Peyer's patch (tissue), 4 donors: ENCODE data around the gene UBE2E1.

Experiments
- POLR2A ChIP-seq, 2 donors: fragments of 450-650 bp; IDR thresholded peaks; one replicate each; pipeline ENCODE4 v1.5.1; 2017; ENCODE audit warnings: antibody characterized with exemption in 2 of 2, mild to moderate bottlenecking in 2 of 2, moderate library complexity in 2 of 2
- TF ChIP-seq, protein P1 (sequence below), 6 experiments: fragments of 450-650 bp in 4 of 6; fragments of 200-600 bp in 2 of 6; sonication (generic) in 1 of 6; IDR thresholded peaks; one replicate each; pipeline ENCODE4 v1.5.1; 2017 to 2019; ENCODE audit warnings: antibody characterized with exemption in 6 of 6, mild to moderate bottlenecking in 3 of 6, moderate library complexity in 1 of 6

DNA sequence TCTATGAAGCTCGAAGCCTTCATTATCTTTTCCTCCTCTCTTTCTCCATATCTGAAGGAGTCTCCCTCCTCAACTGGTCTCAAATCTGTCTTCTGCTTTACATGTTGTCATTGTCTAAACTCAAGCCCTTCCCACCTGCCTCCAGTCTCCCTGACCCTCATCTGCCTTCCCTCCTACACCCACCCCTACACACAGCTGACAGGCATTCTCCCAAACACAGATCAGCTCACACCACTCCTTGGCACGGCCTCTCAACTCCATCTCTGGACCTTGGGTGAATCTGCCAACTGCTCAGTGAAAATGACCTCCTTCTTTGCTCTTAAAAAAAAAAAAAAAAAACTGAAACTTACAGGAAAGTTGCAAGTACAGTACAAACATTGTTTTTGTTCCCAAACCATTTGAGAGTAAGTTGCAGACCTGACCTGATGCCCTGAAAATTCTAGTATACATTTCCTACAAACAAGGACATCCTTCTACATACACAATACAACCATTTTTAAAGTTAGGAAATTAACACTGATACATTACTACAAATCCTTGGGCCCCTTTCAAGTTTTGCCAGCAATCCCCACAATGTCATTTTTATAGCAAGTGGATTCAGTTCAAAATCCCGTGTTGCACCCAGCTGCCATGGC lies 49.4 kb upstream of the UBE2E1 start:
- TF ChIP-seq, protein P1, sequence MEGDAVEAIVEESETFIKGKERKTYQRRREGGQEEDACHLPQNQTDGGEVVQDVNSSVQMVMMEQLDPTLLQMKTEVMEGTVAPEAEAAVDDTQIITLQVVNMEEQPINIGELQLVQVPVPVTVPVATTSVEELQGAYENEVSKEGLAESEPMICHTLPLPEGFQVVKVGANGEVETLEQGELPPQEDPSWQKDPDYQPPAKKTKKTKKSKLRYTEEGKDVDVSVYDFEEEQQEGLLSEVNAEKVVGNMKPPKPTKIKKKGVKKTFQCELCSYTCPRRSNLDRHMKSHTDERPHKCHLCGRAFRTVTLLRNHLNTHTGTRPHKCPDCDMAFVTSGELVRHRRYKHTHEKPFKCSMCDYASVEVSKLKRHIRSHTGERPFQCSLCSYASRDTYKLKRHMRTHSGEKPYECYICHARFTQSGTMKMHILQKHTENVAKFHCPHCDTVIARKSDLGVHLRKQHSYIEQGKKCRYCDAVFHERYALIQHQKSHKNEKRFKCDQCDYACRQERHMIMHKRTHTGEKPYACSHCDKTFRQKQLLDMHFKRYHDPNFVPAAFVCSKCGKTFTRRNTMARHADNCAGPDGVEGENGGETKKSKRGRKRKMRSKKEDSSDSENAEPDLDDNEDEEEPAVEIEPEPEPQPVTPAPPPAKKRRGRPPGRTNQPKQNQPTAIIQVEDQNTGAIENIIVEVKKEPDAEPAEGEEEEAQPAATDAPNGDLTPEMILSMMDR (IDR thresholded peaks at IDR 0.05): no peak
- no peak for TF ChIP-seq POLR2A (IDR thresholded peaks at IDR 0.05)
